Measurements from ENCODE around the gene CFAP61.
"Not testable (repeated sequence)": the region's sequence is repeated elsewhere in the genome, so short reads cannot be mapped to it uniquely, and the experiment has no call there.

Gene CFAP61

DNA sequence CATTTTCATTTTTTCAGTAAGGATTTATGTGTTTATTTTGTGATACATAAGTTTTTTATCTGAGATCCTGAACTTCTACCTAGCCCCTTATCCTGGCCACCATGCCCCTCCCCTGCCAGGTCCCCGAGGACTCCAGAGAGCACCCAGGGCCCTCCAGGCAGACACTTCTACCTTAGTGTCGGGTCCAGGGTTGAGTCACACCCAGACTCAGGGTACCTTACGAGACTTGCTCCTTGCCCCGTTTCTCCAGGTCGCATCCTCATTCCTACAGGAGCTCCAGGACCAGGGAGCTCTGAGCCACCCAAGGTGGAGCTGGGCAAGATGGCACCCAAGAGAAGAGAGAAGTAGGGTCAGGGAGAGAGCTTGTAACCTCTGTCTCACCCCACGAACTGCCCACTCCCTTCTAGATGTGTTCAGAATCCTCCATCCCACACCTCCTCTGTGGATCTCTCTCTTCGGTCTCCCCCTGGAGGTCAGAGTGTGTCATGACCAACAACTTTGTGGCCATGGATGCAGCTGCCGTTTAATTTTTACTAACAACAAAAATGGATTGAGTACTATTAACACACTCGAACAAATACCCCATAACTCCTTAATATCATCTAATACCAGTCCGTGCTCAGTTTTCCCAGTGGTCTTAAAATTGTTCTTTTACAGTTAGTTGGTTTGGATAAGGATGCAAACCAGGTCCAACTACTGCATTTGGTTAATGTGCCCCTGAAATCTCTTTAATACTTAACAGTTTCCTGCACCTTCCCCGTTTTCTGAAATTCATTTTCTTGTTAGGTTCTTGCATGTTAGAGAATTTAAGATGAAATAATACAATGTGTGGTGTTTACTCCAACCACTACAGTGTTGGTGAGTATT, 185.0 kb downstream of the CFAP61 start:
- DNase-seq (ENCODE audit: low spot score): peak; percentile 80

DNA sequence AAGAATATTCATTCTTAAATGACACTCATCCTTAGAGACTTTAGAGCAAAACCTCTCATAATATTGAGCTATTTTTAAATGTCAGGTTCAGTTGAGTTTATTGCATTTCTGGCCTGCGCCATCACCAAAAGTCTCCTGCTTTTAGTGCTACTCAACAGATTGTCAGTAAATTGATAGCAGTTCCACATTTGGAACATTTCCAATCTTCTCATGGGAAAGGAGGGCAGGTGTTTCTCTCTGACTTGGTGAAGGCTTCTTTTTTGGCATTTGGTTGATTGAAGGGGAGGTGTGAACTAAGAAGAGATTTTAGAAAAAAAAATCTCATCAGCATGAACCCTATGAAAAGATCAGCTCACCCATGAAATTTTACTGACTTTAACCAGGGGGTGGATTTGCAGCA, 189.6 kb downstream of the CFAP61 start:
- DNase-seq (ENCODE audit: low spot score): no peak

DNA sequence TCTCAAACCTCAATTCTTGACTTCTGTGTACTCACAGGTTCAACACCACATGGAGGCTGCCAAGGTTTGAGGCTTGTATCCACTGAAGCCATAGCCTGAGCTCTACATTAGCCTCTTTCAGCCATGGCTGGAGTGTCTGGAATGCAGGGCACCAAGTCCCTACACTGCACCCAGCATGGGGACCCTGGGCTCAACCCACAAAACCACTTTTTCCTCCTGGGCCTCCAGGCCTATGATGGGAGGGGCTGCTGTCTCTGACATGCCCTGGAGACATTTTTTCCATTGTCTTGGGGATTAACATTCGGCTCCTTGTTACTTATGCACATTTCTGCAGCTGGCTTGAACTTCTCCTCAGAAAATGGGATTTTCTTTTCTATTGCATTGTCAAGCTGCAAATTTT, 192.1 kb downstream of the CFAP61 start:
- DNase-seq (ENCODE audit: low spot score): not testable (repeated sequence)

DNA sequence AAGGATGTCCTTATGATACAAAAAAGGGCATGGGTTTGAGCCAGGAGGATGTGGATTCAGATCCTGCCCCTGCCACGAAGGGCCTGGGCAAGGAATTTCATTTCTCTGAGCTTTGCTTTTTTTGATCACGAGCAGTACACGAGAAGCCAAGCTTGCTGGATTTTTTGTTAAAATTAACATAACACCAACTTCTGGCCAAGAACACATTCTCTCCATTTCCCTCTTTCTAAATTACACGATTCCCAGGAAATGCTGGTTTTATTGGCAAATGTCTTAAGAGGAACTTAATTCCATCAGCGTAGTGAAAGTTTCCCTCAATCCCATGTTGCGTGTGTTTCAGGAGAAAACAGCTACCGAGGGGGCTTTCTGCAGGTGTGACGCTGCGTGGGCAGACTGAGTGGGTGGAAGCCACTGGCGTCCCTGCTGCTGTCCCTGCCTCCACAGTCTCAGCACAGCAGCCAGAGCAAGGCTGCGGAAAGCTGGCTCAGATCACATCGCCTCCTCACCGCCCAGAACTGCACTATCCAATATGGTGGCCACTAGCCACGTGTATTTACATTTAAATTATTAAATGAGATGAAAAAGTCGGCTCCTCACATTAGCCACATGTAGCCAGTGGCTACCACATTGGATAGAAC, 194.8 kb downstream of the CFAP61 start:
- DNase-seq (ENCODE audit: low spot score): no peak

DNA sequence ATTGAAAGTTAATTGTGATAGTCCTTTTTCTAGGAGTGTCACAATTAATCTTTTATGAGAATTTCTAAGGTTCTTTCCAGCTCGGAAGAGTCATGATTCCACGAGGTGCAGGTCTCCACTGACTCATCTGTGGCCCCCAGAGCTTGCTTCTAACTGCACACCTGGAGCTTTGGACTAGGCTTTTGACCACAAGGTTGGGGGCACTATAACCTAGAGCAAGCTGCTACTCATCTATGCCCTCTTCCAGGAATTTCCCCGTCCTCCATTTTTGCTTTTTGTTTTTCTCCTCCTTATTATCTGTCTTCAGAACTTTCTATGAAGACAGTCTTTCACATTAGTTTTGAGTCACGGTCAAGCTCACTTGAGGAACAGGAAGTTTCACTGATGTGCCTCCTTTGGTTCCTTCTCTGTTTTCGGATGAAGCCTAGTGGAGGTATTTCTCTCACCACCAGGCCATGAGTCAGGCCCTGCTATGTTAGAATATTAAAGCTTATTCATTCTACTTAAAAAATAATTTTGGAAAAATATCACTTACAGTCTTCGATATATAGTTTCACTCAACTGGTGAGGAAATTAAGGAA, 196.4 kb downstream of the CFAP61 start:
- DNase-seq (ENCODE audit: low spot score): no peak

DNA sequence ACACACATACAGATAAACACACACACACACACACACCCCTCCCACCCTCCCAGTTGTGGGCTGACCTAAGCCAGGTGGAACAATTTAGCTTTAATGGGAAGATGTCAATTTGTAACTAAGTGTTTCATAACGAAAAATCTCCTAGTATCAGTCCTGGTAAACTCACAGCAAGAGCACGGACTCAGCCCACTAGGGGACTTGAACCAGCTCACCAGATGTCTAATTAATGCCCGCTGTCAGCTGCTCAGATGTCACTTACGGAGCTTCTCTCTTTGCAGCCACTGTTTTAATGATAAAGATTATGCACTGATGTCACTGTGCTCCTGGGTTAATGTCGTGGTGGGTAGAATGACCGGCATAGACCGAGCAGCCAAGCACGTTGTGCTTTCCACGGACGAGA, 199.0 kb downstream of the CFAP61 start:
- DNase-seq (ENCODE audit: low spot score): no peak

DNA sequence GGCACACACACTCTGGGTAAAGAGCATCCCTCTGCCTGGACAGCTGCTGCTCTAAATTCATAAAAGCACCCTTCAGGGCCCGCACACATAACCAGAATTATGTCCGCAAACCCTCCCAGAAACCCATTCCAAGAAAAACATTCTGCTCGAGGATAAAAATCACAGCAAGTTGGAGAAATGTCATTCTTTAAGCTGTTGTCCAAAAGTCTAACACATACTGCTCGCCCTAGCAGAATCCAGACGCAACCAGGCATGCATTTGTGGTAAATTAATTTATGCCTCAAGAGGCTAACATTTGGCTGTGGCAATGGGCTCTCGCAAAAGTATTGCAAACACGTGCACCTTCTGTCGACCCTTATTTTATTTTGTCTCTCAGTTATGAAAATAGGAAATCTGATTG, 199.5 kb downstream of the CFAP61 start:
- no peak for DNase-seq (ENCODE audit: low spot score)

DNA sequence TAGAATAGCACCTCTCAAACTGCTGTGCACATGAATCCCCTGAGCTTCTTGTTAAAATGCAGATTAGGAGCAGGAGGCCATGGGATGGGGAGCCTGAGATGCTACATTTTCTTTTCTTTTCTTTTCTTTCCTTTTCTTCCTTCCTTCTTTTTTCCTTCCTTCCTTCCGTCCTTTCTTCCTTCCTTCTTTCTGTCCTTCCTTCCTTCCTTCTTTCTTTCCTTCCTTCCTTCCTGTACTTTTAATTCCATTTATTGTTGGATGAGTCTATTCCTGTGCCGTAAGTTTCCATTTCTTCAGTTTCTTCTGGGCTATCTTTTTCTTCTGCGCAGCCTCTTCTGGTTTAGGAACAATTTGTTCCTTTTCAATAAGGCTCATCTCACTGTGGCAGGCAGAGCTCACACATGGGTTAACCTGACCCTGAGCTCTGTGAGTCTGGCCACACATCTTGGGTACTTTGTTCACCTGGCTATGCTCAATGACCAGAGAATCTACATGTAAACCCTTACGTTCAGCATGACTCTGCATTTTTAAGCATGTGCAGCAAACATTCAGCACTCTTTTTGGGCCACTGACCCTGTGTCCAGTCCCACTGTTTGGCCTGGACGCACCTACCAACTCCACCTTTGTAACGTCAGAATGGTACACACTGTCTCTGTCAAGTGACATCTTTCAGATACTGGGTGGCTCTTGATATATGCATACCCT, 200.9 kb downstream of the CFAP61 start:
- no peak for DNase-seq (ENCODE audit: low spot score)

DNA sequence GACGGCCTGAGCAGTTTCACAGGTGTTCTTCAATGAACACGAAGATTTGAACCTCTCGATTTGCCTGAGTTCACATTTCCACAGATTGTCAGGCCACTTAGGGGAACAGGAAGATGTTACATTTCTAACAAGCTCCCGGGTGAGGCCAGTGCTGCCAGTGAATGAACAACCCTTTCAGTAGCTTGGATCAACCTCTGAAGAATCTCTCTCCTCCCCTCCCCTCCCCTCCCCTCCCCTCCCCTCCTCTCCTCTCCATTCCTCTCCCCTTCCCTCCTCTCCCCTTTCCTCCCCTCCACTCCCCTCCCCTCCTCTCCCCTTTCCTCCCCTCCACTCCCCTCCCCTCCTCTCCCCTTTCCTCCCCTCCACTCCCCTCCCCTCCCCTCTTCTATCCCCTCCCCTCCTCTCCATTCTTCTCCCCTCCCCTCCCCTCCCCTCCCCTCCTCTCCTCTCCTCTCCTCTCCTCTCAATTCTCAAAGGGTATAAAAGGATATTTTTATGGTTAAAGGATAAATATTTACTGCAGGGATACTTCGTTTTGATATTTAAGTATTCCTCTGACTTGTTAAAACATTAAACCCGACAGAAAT, 201.5 kb downstream of the CFAP61 start:
- no peak for DNase-seq (ENCODE audit: low spot score)

DNA sequence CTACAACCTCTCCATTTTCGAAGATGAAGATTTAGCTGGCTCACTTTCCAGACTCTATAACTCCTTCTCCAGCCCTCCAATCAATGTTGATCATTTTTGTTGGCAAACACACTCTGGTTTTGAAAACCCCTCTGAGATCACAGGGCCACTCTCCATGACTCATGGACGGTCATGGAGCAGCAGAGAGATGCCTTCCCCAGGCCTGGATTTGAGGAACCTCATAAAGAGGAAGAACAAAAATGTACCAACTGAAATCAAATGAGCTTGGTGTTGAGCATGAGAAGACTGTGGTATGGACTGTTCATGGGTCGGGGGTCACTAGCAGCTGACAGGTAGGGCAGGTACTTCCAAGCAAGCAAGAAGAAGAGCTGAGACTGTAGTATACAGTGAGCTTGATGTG, 202.8 kb downstream of the CFAP61 start:
- DNase-seq (ENCODE audit: low spot score): no peak

DNA sequence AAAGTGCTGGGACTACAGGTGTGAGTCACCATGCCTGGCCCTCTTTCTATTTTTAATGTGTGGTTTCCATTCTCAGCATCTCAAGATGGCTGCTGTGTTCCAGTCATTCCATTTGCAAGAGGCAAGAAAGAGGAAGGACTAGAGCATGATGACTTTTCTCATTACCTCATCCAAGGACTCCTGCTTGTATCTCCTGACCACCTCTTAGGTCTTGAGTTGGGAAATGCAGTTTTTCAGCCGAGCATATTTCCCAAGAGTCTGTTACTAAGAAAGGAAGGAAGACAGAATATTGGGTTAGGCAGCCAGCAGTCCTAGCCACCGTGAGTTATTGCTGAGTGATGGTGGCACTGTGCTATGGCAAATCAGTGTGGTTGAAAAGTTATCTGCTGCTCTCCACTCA, 207.2 kb downstream of the CFAP61 start:
- no peak for DNase-seq (ENCODE audit: low spot score)

DNA sequence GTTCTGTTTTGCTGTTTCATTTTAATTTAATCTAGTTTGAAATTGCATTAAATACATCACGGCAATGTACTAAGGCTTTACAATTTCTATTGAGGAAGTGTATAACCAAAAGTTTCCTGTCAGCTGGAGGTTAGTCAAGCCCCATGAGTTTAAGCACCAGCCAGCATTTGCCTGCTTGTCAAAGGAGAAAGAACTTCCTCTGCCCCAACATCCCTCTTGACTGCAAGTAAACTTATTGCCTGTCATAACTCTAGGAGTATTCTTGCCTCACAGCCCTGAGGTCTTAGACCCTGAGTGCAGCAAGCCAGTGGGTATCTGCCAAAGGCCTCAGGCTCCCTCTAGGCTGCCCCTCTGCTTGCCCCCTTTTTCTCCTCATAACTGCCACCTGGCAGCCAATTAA, 208.8 kb downstream of the CFAP61 start:
- no peak for DNase-seq (ENCODE audit: low spot score)

DNA sequence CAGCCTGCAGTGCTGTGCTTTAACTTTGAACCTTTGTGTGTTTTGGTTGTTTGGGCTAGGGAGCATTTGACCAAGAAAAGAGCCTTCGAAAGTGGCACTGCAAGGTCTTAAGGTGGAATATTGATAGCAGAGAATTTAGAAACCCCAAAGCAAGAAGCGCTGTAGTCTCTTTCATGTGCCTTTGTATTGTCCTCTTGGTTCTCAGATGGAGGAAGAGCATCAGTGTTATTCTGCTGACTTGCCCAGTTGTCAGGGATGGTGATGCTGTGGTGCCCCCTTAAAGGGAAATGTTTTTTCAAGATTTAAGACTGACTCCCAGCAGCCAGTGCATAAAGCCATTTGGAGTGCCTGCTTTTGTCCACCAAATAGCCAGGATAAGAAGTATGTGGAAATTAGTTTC, 212.9 kb downstream of the CFAP61 start:
- DNase-seq (ENCODE audit: low spot score): no peak

DNA sequence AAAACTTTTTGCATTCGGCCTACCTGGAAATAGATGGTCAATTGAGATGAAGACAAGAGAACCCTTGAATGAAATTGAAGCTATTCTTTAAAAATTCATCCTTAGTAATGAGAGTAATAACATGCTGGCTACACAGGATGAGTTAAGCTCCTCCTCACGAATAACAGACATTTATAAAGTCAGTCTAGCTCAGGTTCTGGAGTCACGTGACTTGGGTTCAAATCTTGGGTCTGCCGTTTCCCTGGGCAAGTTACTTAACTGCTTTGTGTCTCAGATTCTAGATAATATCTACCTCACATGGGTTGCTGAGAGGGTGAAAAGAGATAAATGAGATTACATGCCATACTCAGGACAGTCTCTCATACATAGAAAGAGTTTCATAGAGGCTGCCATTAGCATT, 214.2 kb downstream of the CFAP61 start:
- DNase-seq (ENCODE audit: low spot score): no peak

DNA sequence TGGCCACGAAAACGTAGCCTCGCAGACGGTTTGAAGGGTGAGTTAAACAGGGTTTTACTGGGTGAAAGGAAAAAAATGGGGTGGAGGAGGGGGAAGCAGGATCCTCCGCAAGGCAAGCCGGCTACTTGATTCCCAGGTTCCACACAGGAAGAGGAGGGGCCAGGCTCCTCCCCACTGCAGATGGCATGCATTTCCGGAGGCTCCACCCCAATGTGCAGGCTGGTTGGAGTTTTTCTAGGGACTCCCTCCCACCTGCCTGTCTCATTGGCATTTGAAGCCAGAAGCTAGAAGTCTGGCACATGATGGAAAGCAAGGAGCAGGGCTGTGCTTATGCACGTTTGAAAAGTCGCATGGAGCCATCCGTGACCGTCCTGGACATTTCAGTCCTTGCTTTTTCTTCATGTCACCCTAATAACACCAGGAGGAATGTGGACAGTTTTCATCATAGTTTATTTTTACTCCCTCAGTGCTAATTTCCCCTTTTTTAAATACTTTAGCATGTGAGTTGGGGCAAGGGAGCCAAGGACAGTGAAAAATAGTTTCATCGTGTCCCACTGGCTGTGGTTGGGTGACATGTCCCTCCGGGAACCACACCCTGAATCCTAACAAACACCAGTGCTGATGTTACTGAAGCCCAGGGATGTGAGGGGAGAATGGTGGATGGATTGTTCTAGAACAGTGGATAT, 215.5 kb downstream of the CFAP61 start:
- no peak for DNase-seq (ENCODE audit: low spot score)

DNA sequence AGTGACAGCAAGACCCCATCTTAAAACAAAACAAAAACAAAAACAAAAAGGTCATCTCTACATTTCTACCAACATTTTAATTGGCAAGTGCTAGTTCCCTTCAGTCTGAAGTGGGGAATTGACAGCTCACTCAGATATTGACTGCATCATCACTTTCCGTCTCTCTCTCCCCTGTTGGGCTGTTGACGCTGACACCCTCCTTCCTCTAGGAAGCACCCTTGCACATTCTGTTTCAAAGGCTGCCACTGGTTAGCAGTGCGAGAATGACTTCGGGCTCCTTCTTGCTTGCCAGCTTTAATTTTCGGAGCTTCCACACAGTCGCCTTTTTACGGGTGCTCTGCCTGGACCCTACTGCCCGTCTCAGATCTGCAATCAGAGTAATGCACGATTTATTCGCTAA, 218.9 kb downstream of the CFAP61 start:
- DNase-seq (ENCODE audit: low spot score): no peak

DNA sequence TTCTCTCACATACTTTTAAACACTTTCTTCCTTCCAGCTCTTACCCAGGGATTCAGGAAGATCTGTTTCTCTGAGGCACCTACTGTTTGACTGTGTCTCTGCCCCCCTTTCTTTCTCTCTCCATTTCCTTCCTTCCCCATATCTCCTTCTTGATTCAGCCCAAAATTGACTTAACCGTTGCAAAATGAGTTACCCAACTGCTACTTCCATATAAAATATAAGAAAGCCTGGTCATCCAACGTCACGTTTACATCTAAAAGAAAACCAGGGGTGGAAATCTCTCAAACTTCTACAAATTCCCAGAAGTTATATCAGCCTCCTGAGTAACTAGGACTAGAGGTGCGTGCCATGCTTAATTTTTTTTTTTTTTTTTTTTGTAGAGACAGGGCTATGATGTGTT, 220.4 kb downstream of the CFAP61 start:
- DNase-seq (ENCODE audit: low spot score): no peak

DNA sequence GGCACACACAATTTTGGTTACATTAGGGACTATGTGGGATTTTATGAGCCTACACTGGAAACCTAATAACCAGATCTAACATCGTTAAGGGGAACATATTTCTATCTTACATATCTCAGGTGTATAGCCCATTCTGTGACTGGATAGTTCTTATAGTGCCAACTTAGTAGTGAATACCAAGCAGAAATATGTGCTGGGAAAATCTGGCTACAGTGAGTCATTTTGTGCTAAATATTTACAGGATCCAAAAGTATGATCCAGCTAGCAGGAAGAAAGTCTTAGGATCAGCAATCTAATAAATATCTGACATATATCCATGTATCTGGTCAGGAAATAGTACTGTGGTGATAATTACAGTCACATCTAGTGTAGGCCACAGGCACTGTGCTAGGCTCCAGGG, 221.0 kb downstream of the CFAP61 start:
- no peak for DNase-seq (ENCODE audit: low spot score)

DNA sequence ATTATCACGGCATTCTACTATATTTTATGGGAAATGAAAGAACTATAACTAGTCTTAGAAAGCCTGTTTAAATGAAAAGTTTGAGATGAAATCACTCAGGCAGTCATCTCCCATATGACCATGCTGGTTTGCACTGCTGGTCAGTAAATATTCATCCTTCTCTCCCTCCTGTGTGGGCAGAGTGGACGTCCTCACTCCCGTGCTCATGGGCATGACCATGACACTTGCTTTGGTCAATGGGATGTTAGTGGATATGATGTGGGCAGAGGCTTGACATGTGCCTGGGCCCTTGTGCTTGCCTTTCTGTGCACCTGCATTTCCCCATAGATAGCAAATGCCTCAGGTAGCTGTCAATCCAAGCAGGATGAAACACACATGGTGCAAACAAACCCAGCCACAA, 222.5 kb downstream of the CFAP61 start:
- DNase-seq (ENCODE audit: low spot score): no peak

DNA sequence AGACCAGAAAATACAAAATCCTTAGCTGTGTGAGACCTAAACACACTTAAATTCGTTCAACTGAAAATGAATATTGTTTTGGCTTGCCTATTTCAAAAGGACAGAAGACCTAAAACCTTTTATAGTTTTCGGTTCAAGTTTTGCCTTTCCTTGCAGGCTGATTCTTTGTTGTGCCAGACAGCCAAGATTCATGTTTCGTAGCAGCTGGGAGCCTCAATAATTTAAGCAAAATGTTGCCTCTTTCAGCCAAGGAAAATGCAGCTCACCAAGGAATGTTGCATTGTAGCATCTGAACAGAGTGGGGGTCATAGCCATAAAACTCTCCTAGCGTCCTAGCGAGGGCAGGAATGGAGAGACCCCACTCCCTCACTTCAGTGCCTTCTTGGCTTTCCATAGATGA, 223.3 kb downstream of the CFAP61 start:
- DNase-seq (ENCODE audit: low spot score): no peak

DNA sequence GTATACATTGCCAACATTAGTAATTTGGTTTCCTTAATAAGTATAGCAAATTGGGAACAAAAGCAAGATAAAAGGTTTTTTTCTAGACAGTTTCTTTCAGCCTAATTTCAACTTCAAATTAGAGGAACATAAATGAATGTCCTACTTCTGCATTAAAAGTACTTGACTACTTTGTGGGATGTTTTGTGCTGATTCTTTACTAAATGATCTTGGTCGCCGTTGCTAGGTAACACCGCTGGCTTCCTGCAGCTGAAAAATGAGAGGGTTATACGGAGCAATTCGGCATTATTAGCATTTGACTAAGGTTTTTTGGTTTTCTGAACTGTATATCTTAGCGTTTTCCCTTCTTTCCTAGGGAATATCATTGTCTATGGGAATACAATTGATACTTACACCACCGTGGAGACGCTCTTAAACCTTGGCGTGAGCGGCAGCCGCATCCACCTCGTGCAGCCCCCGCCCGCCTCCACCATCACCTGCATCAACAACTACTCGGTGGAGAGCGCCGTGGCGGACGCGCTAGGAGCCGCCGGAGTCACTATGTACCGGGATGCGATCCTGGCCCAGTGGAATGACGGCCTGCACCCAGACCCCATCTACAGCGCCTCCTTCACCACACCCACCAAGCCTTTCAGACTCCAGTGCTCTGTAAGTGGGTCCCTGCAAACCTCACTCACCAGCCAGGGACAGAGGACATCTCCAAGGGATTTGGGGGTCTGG, 224.6 kb downstream of the CFAP61 start:
- no peak for DNase-seq (ENCODE audit: low spot score)

Data from AG20443 (cell line).